Measurements from ENCODE around the gene GOPC. TPM values are rescaled to one million over a fixed set of nuclear protein-coding genes. Genes with fewer than 3 reads are reported as not detected.

GOPC gene
- total RNA-seq, 1 experiment from 2014 or later = 15.4 TPM

GRCh38 chr6:117558818-117559217 is 43.5 kb downstream of the GOPC start:
- H3K4me3 ChIP-seq = no peak overlapping the region
- no peaks in the 10 kb centered on the region for H3K9me3 ChIP-seq
- H3K36me3 ChIP-seq = peaks cover 32% of the 10 kb centered on the region
- no peaks in the 10 kb centered on the region for H3K27me3 ChIP-seq
- no peak for DNase-seq

- no peak for DNase-seq
- Histone ChIP-seq H3K36me3 (peaks cover 30% of the 10 kb centered on the region), H3K4me3 (no peak overlapping the region), H3K9me3 (no peaks in the 10 kb centered on the region), H3K27me3 (no peaks in the 10 kb centered on the region)
These were observed 44.4 kb downstream of the GOPC start for GRCh38 chr6:117557951-117558350.

DNA sequence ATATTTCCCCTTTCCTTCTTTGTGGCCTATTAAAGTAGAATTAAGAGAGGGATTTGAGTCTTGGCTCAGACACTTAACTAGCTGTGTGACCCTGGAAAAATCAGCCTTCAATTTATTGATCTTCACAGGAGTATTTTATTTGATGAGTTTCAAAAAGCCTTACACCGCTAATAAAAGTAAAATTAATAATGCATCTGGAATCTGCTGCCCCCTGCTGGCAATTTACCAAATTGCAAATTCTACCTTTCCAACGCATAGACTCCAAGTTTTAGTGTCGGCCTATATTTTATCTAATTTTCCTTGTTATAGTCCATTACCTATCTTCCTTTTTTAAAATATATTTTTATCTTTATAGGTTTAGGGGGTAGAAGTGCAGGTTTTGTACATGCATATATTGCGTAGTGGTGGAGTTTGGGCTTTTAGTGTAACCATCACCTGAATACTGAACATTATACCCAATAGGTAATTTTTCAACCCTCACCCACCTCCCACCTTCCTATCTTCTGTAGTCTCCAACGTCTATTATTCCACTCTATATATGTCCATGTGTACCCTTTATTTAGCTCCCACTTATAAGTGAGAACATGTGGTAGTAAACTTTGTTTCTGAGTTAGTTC is 46.3 kb downstream of the GOPC start:
- Histone ChIP-seq H3K36me3 (peaks cover 12% of the 10 kb centered on the region), H3K4me3 (no peak overlapping the region), H3K9me3 (no peaks in the 10 kb centered on the region), H3K27me3 (no peaks in the 10 kb centered on the region)
- no peak for DNase-seq

DNA sequence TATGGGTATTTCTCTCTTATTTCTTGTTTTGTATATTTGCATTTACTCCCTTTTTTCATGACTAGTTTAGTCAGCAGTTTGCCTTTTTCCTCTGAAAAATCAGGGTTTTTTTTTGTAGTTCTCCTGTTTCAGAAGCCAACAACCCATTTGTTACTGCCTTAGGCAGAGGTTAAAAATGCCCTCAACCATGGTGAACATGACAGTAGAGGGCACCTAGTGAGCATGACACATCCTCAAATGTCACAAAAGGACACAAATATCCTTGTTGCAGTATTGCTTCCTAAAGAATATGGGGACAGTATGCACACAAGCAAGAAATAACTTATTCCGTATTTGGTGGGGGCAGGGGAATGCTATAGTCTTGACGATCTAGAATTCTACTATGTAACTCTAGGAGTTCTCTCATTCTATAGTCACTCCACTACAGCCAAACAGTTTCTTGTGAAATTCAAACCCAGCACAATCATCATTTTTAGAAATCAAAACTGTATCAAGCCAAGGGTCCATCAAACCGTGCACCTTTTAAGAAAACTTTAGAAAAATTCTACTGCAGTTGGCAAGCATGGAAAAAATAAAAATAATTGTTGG is 47.0 kb downstream of the GOPC start:
- H3K9me3 ChIP-seq = no peaks in the 10 kb centered on the region
- H3K36me3 ChIP-seq = peaks cover 15% of the 10 kb centered on the region
- DNase-seq = no peak
- H3K27me3 ChIP-seq = no peaks in the 10 kb centered on the region
- H3K4me3 ChIP-seq = no peak overlapping the region

GRCh38 chr6:117553142-117553541 is 49.2 kb downstream of the GOPC start:
- H3K9me3 ChIP-seq = no peaks in the 10 kb centered on the region
- peaks cover 21% of the 10 kb centered on the region for H3K36me3 ChIP-seq
- H3K27me3 ChIP-seq = no peaks in the 10 kb centered on the region
- H3K4me3 ChIP-seq = no peak overlapping the region
- DNase-seq = no peak

- no peak for DNase-seq
- Histone ChIP-seq H3K27me3 (no peaks in the 10 kb centered on the region), H3K4me3 (no peak overlapping the region), H3K36me3 (peaks cover 24% of the 10 kb centered on the region), H3K9me3 (no peaks in the 10 kb centered on the region)
These were observed 49.7 kb downstream of the GOPC start for GRCh38 chr6:117552618-117553017.

GRCh38 chr6:117550618-117551242 is 51.6 kb downstream of the GOPC start:
- H3K27me3 ChIP-seq = no peaks in the 10 kb centered on the region
- no peak overlapping the region for H3K4me3 ChIP-seq
- peaks cover 33% of the 10 kb centered on the region for H3K36me3 ChIP-seq
- no peaks in the 10 kb centered on the region for H3K9me3 ChIP-seq
- no peak for DNase-seq

- no peaks in the 10 kb centered on the region for H3K27me3 ChIP-seq
- DNase-seq = no peak
- H3K36me3 ChIP-seq = peaks cover 33% of the 10 kb centered on the region
- no peaks in the 10 kb centered on the region for H3K9me3 ChIP-seq
- H3K4me3 ChIP-seq = no peak overlapping the region
These were observed 52.2 kb downstream of the GOPC start for GRCh38 chr6:117550078-117550600.

DNA sequence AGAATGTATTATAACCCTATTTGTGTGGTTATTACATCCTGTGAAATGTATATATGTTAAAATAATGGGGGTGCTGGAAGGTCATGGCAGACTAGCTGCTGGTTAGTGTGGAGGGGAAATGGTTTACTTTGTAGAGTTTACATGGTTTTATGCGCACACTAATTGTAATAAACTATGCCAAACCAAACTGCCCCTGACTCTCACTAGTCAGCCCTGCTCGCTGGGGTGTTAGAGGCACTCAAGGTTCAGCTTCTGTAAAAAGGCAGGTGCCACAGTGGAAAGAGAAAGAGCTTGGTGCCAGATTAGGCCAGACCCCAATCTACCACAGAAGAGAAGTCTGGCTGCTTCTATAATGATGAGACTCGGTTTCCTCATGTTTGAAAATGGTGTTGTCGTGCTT is 52.7 kb downstream of the GOPC start:
- Histone ChIP-seq H3K36me3 (peaks cover 34% of the 10 kb centered on the region), H3K9me3 (no peaks in the 10 kb centered on the region), H3K4me3 (no peak overlapping the region), H3K27me3 (no peaks in the 10 kb centered on the region)
- no peak for DNase-seq

DNA sequence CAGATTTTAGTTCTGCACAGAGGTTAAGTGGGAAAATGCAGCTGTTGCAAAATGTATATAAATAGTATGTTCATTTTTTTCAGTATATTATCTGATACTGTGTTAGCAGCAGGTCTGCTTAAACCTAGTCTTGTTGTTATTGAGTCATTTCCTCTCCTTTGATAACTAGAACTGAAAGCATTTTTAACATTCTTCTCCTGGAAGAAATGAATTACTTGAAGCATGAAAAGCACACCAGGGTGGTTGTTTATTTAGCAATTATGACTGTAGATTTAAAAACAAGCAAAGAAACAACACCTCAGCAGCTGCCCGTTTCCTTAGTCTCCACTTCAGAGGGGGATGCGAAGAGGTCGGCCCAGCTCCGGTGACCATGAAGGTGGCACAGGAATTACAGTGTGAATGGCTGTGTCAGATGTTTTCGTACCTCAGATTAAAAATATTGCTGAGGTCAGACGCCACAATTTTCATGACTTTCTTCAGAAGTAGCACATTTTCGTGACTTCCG is 53.5 kb downstream of the GOPC start:
- Histone ChIP-seq H3K4me3 (no peak overlapping the region), H3K9me3 (no peaks in the 10 kb centered on the region), H3K27me3 (no peaks in the 10 kb centered on the region), H3K36me3 (peaks cover 42% of the 10 kb centered on the region)
- DNase-seq = peak; percentile 18

- Histone ChIP-seq H3K36me3 (peaks cover 47% of the 10 kb centered on the region), H3K4me3 (no peak overlapping the region), H3K27me3 (no peaks in the 10 kb centered on the region), H3K9me3 (no peaks in the 10 kb centered on the region)
- DNase-seq = no peak
These were observed 54.4 kb downstream of the GOPC start for GRCh38 chr6:117547688-117548621.

DNA sequence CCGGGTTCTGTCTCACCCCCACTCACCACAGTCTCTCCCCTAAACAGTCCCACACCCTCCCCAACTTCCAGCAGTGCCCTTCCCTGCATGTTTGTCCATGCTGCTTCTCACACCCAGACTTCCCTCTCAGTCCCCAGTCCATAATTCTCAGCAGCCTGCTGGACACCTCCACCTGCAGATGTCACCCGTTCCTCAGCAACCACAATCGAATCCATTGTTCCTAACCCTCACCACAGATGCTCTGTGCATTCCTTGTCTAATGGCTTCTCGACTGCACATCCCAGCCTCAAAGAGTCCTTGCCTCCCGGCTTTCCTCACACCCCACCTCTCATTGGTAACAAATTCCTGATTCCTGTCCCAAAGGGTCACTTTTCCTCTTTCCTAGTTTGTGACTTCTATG is 55.6 kb downstream of the GOPC start:
- no peak overlapping the region for H3K4me3 ChIP-seq
- peaks cover 52% of the 10 kb centered on the region for H3K36me3 ChIP-seq
- H3K27me3 ChIP-seq = no peaks in the 10 kb centered on the region
- no peak for DNase-seq
- H3K9me3 ChIP-seq = no peaks in the 10 kb centered on the region

DNA sequence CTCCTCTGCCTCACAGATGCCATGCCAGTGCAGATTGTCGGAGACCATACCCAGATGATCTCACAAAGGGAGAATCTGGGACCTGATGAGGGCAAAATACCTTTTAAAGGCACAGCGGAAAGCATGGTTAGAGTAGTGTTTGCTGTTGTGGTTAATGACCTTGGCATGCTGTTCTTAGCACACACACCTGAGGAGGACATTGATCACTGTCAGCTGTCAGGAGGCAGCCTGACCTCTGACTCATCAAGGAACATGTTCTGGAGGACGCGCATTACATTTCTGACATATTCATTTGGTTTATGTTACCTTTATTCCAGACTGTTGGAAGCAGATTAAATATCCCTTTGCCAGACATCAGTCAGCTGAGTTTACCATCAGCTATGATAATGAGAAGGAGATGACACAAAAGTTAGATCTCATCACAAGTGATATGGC is 57.1 kb downstream of the GOPC start:
- no peak overlapping the region for H3K4me3 ChIP-seq
- DNase-seq = no peak
- no peaks in the 10 kb centered on the region for H3K27me3 ChIP-seq
- H3K36me3 ChIP-seq = peaks cover 55% of the 10 kb centered on the region
- no peaks in the 10 kb centered on the region for H3K9me3 ChIP-seq

GRCh38 chr6:117544716-117545115 is 57.6 kb downstream of the GOPC start:
- Histone ChIP-seq H3K27me3 (no peaks in the 10 kb centered on the region), H3K9me3 (no peaks in the 10 kb centered on the region), H3K36me3 (peaks cover 55% of the 10 kb centered on the region), H3K4me3 (no peak overlapping the region)
- DNase-seq = no peak

DNA sequence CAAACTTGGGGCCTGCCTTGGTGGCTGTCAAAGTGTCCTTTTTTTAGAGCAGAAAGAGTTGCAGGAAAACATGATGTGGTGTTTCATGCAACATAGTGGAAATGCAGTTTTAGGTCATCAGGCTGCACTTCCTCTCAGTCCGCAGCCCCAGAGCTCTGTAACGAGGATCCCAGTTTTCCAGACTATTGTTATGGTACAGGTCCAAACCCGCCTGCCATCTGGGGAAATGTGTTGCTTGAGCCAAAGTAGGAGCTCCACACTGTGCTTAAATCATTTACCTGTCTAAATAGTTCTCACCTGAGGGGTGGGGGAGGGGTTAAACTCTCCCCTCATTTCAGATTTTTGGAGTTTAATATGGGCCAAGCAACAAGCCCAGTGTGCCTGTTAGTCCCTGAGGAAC is 59.8 kb downstream of the GOPC start:
- Histone ChIP-seq H3K27me3 (no peaks in the 10 kb centered on the region), H3K4me3 (no peak overlapping the region), H3K9me3 (no peaks in the 10 kb centered on the region), H3K36me3 (peaks cover 52% of the 10 kb centered on the region)
- DNase-seq = no peak

DNA sequence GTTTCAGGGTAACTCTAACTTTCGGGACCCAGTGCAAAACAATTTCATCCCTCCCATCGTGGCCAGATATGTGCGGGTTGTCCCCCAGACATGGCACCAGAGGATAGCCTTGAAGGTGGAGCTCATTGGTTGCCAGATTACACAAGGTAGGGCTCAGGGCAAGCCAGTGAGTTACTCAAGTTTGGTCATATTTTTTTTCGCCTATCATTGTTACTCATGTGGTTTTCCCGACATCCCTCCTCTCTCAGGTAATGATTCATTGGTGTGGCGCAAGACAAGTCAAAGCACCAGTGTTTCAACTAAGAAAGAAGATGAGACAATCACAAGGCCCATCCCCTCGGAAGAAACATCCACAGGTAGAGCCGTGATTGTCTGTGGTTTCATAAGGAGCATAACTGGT is 61.6 kb downstream of the GOPC start:
- no peak for DNase-seq
- H3K36me3 ChIP-seq = peaks cover 47% of the 10 kb centered on the region
- H3K4me3 ChIP-seq = no peak overlapping the region
- no peaks in the 10 kb centered on the region for H3K9me3 ChIP-seq
- no peaks in the 10 kb centered on the region for H3K27me3 ChIP-seq

DNA sequence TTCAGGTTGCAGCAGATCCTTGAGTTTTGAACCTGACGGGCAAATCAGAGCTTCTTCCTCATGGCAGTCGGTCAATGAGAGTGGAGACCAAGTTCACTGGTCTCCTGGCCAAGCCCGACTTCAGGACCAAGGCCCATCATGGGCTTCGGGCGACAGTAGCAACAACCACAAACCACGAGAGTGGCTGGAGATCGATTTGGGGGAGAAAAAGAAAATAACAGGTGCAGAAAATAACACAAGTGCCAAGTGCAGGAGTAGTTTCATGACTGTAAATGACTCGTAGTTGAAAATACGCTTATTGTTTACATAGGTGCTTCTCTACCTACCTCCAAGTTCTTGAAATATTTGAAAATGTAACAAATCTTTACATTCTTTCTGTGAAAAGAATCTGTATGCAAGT is 63.7 kb downstream of the GOPC start:
- no peak for DNase-seq

More for the DNA sequence above, 63.7 kb downstream of the GOPC start:
- H3K36me3 ChIP-seq = peaks cover 39% of the 10 kb centered on the region
- no peaks in the 10 kb centered on the region for H3K27me3 ChIP-seq
- H3K4me3 ChIP-seq = no peak overlapping the region
- no peaks in the 10 kb centered on the region for H3K9me3 ChIP-seq

Measured in MG63 (cell line).